Stimulated activated CD8-positive, alpha-beta memory T cell treated with anti-CD3 and anti-CD28 coated beads, Interleukin-12 subunit alpha, Interleukin-12 subunit beta, amount 100 ng/mL, for 4 hours (primary cell): Measurements from ENCODE around the gene AQP5.
"Not testable (repeated sequence)": the region's sequence is repeated elsewhere in the genome, so short reads cannot be mapped to it uniquely, and the experiment has no call there.

Experiments
- DNase-seq: peaks from one replicate; pipeline ENCODE4 v3.0.0-alpha.2; 2020; ENCODE audit warnings: low read depth

Gene AQP5

DNA sequence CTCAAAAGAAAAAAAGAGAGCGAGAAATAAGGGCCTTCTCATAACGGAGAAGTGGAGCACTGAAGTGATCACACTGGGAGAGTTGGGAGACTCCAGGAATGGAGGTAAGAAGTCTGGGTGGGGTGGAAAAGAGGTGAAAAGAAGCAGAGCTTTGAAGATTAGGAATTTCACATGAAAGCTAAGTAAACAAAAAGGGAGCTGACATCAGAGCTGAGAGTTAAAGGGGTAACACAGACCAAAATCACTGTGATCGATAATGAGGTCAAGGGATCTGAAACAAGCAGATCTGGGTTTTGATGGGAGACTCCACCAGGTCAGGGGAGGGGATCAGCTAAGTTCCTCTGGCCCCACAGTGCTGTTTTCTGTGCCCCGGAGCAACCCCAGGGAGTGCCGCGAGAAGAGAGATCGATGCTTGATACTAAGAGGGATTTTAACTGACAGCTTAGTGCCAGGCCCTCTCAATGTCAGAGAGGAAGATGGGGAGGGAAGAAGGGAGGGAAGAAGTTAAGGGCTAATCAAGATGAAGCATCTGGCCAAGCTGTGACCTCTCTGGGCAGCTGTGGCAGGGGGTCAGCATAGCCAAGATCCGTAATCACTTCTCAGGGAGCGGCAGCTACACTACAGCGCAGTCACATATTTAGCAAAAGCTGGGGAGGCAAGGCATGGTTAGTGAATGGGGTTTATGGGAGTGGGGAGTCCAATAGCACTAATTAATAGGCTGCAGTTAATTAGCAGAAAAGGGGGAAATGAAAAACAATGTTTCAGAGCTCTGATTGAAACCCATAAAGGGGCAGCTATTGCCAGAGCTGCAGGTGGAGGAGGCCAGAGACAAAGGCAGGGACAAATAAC is 19.1 kb downstream of the AQP5 start:
- DNase-seq = no peak

GRCh38 chr12:49982246-49983087 is 20.8 kb downstream of the AQP5 start:
- DNase-seq = no peak

GRCh38 chr12:49983892-49984291 is 22.2 kb downstream of the AQP5 start:
- DNase-seq = no peak

DNA sequence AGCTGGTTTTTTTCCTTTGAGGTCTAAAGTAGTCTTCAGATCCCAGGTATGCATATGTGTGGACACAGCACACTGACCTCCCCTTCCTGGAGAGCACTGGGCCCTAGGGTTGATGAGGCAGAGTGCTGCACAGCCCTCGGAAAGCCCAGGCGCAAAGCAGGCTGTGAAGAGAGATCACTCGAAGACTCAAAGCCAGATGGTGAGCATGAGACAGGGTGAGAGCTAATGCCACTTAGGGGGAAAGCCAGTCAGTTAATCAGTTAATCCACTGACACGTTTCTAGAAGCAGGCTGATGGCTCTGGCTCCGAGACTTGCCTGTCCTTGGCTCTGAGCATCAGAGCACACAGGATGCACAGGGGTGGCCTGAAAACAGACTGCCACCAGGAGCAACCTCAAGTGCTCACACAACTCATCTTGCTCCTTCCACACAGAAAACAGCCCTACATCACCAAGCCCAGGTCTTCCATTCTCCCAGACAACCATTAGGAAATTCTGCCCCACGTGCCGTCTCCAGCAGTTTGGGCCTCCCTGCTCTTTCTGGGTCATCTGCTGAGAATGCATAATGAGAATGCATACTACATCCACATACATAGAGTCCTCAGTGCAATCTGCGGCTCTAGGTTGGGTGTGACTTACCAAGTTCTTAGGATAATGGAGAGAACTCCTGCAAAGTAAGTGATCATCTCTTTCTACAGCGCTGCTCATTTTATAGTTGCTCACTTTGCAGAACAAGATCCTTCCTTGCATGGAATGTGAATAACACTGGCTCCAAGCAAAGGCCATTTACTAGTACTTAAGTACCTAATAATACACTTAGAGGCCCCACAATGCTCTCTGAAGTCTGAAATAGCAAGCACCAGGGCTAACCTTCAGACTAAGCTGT is 23.0 kb downstream of the AQP5 start:
- no peak for DNase-seq

DNA sequence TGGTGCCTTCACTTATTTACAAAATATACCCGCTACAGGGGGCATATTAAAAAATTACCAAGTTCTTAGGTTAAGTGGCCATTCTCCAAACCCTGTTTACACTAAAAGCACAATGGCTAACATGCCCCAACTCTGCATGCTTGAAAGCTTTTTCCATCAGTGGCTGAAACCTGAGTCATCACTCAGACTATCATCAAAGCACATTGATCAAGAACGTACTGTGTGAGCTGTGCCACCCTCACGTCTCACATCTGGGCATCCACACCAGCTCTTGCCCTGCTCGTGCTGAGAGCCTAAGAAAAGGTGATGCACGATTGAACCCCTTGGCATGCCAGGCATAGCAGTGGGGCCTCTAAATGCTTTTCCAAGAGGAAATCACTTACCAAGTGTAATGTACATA is 24.3 kb downstream of the AQP5 start:
- no peak for DNase-seq

- DNase-seq = not testable (repeated sequence)
Observed at GRCh38 chr12:49986476-49986875, 24.8 kb downstream of the AQP5 start.

DNA sequence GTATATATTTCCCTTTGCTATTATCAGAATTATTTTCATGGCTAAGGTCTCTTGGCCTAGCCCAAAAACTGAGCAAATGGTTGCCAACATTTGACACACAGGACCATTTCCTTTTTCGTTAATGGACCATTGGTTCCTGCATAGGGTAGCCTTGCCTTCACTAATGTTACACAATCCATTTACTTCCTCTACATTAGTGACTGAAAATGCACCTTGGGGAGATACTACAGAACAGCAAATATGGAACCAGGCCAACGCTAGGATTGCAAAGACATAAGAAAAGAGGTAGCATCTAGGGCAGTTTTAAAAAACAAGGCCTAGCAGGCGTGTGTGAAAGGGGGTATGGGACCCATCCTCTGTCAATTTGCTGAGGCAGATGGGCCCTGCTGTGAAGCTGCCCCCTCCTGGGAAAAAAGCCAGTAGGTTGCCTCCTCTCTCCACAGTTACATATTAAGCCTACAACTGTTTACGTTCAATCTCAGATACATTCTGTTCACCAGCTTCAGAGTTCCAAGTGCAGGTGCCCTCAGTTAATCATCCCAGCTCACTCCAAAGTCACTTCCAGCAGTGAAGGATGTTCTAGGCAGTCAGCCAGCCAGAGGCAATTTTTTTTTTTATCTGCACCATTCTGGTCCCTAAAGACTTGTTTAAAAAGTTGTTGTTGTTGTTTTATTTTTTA is 26.1 kb downstream of the AQP5 start:
- no peak for DNase-seq

DNA sequence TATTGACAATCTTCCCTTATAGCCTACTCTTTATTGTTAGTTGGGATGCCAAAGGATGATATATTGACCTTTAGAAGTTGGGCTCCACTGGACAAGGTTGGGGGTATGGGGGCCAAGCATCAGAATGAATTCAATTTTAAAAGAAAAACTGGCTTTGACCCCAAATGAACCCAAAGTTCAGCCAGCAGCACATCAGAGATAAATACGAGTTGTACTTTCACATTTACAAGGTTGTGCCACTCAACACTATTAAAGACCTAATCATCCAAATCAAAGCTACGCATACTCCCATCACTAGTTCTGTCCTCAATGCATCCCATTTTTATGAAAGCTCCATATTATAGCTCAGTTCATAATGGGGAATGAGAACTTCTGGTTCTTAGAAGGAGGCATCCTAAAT is 27.7 kb downstream of the AQP5 start:
- not testable (repeated sequence) for DNase-seq

GRCh38 chr12:49990273-49990672 is 28.6 kb downstream of the AQP5 start:
- no peak for DNase-seq

DNA sequence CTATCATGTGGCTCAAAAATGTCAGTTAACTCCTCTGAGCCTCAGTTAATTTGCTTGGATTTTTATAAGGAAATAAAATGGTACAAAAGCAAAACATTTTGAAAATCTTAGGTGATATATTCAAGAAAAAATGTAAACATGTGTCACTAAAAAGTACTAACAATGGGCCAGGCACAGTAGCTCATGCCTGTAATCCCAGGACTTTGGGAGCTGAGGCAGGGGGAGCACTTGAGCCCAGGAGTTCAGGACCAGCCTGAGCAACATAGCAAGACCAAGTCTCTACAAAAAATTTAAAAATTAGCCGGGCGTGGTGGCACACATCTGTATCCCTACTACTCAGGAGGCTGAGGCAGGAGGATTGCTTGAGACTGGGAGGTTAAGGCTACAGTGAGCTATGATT is 36.8 kb downstream of the AQP5 start:
- DNase-seq = no peak

DNA sequence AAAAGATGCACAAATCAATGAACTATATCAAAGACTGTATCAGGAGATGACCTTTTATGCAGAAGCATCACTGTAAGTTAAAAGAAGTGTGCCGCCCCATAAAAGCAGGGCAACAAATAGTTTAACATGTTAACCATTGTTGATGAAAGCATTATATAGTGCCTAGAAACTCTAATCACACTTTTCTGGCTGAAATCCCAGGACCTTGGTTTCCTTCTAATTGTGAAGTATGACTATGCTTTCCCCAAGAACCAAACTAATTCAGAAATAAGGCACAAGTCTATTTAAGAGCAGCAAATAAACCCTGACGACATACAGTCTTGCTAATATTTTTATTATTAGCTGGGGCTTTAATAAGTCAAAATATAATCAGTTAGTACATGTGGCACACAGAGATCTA is 41.9 kb downstream of the AQP5 start:
- DNase-seq = no peak

GRCh38 chr12:50004696-50005095 is 43.0 kb downstream of the AQP5 start:
- DNase-seq = no peak

DNA sequence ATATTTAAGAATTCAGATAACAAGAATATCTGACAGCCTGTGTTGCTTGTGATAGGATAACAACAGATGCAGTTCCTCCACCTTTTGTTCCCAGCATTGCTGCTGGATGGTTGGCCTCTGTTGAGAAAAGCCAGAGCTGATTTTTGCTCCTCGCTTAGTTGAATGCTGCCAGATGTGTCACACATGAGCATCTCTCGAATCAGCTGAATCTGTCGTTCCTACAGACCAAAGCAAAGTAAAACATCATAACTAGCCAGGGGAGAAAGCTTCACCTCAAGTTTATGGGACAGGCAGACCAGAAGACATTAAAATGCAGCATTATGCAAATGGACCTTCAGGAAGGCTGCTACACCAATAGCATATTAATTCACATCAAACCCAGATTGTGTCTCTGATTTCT is 43.5 kb downstream of the AQP5 start:
- DNase-seq = no peak

GRCh38 chr12:50006280-50006679 is 44.6 kb downstream of the AQP5 start:
- no peak for DNase-seq

GRCh38 chr12:50006754-50007442 is 45.2 kb downstream of the AQP5 start:
- no peak for DNase-seq

GRCh38 chr12:50013361-50014147 is 51.9 kb downstream of the AQP5 start:
- DNase-seq = no peak

DNA sequence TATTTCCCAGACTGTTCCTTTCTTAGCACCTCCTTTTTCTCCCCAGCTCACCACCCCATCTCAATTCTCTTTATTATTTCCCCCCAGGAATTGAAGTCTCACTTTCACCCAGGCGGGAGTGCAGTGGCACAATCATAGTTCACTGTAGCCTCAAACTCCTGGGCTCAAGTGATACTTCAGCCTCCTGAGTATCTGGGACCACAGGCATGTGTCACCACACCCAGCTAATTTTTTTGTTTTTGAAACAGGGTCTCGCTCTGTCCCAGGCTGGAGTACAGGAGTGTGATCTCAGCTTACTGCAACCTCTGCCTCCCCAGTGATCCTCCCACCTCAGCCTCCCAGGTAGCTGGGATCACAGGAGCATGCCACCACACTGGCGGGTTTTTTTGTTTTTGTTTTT is 52.7 kb downstream of the AQP5 start:
- no peak for DNase-seq
